ENCODE data around the gene ECEL1. TPM values are rescaled to one million over a fixed set of nuclear protein-coding genes. Genes with fewer than 3 reads are reported as not detected.
A peak's percentile ranks its signal among the peaks of the same experiment; 100 is the strongest.
"Not testable (repeated sequence)": the region's sequence is repeated elsewhere in the genome, so short reads cannot be mapped to it uniquely, and the experiment has no call there.

ECEL1 gene
- total and polyA plus RNA-seq, 8 donors, result 0.35 to 1.1 TPM; not detected in 6

DNA sequence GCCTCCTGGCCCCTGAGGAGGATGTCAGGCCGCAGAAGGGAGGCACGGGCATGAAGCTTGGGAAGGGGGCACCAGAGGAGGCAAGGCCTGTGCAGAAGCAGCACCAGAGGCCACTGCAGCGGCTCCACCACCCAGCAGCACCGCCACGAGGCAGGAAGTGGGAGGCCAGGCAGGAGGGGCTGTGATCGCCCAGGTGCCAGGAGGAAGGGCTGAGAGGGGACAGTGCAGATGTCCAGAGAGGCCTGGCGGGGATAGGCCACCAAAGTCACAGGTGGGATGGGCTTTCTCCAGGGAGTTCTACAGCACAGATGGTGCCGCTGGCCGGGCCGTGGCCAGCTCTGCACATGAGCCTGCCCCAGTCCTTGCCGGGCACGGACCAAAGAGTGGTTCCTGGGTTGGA, 37.7 kb downstream of the ECEL1 start:
- Histone ChIP-seq H3K27me3 (peaks cover 0 to 7% (median 0%) of the 10 kb centered on the region in 3 donors), H3K27ac (no peak overlapping the region), H3K9me3 (no peaks in the 10 kb centered on the region), H3K4me1 (no peaks in the 10 kb centered on the region), H3K36me3 (no peaks in the 10 kb centered on the region), H3K4me3 (no peak overlapping the region)
- DNase-seq, result no peak
- WGBS, 5 donors, result 67 to 77% (median 69%) methylated on average over 11 to 12 of the region's 12 CpGs
- TF ChIP-seq POLR2AphosphoS5 (IDR thresholded peaks at IDR 0.05) (no peak), POLR2A (IDR thresholded peaks at IDR 0.05) (no peak)
- intact Hi-C loops (cut with DNase I; ENCODE audit: low total_unique reads), result no loop called here

DNA sequence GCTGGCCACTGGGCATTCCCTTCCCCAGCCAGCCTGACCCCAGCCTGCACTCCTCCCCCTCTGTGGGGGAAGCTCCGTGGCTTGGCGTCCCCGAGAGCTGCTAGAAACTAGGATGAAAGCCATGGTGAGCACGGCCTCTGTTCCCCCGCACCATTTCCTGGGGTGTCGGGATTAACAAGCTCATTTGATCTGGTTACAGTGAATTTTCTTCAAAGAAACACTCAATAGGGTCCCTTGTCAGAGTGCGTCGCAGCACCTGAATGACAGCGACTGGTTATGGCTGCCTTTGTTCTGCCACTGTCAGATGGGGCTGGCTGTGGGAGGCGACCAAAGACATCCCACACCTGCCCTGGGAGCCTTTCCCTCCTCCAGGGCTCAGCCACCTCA, 39.3 kb downstream of the ECEL1 start:
- 66 to 78% (median 74%) methylated on average over 9 to 10 of the region's 10 CpGs for WGBS, 5 donors
- intact Hi-C loops (cut with DNase I; ENCODE audit: low total_unique reads), result no loop called here

DNA sequence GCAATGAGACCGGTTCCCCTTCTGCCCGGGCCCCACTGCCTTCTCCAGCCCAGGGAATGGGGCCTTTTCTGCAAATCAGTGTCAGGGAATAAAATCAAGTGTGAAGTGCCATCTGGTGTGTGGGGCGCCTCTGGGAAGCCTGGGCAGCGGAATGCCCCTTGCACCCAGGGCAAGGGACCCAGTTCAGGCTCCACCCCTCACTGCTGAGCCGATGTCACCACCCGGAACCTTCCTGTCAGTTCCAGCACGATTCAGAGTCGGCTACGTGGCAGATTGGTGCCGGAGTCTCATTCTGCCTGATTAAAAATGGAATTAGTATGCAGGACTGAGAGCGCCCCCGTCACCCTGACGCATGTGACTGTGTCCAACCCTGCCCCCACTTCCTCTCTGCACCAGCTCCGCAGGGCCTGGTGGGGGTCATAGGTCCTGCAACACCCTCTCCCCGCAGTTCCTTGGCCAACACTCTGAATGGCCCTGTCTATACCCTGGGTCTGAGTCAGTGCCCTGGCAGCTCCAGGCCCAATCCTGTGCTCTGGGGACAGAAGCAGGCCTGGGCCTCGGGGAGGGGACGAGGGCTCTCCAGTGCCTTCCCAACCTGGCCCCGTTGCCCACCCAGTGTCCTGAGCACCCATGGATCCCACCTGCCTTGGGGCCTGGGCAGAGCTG, 39.9 kb downstream of the ECEL1 start:
- TF ChIP-seq, protein P1, sequence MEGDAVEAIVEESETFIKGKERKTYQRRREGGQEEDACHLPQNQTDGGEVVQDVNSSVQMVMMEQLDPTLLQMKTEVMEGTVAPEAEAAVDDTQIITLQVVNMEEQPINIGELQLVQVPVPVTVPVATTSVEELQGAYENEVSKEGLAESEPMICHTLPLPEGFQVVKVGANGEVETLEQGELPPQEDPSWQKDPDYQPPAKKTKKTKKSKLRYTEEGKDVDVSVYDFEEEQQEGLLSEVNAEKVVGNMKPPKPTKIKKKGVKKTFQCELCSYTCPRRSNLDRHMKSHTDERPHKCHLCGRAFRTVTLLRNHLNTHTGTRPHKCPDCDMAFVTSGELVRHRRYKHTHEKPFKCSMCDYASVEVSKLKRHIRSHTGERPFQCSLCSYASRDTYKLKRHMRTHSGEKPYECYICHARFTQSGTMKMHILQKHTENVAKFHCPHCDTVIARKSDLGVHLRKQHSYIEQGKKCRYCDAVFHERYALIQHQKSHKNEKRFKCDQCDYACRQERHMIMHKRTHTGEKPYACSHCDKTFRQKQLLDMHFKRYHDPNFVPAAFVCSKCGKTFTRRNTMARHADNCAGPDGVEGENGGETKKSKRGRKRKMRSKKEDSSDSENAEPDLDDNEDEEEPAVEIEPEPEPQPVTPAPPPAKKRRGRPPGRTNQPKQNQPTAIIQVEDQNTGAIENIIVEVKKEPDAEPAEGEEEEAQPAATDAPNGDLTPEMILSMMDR (IDR thresholded peaks at IDR 0.05), result no peak
- TF ChIP-seq POLR2AphosphoS5 (IDR thresholded peaks at IDR 0.05) (no peak), EP300 (IDR thresholded peaks at IDR 0.05) (no peak), POLR2A (IDR thresholded peaks at IDR 0.05) (no peak)
- no peak overlapping the region for H3K27ac ChIP-seq
- no peaks in the 10 kb centered on the region for H3K36me3 ChIP-seq
- H3K27me3 ChIP-seq, result no peaks in the 10 kb centered on the region
- no peaks in the 10 kb centered on the region for H3K4me1 ChIP-seq
- 69 to 85% (median 80%) methylated on average over 17 to 18 of the region's 18 CpGs for whole genome bisulfite sequencing, 5 donors
- DNase-seq, result peak in 1 of 2 donors; percentile 41
- H3K4me3 ChIP-seq, result no peak overlapping the region
- intact Hi-C loops (cut with DNase I; ENCODE audit: low total_unique reads), result no loop called here
- no peaks in the 10 kb centered on the region for H3K9me3 ChIP-seq

More for the DNA sequence above, 39.3 kb downstream of the ECEL1 start:
- Histone ChIP-seq H3K36me3 (no peaks in the 10 kb centered on the region), H3K4me1 (no peaks in the 10 kb centered on the region), H3K27me3 (no peaks in the 10 kb centered on the region), H3K4me3 (no peak overlapping the region), H3K9me3 (no peaks in the 10 kb centered on the region), H3K27ac (no peak overlapping the region)
- TF ChIP-seq, protein P1 (IDR thresholded peaks at IDR 0.05), result no peak
- TF ChIP-seq POLR2A (IDR thresholded peaks at IDR 0.05) (no peak), POLR2AphosphoS5 (IDR thresholded peaks at IDR 0.05) (no peak), EP300 (IDR thresholded peaks at IDR 0.05) (no peak)
- DNase-seq, result no peak

DNA sequence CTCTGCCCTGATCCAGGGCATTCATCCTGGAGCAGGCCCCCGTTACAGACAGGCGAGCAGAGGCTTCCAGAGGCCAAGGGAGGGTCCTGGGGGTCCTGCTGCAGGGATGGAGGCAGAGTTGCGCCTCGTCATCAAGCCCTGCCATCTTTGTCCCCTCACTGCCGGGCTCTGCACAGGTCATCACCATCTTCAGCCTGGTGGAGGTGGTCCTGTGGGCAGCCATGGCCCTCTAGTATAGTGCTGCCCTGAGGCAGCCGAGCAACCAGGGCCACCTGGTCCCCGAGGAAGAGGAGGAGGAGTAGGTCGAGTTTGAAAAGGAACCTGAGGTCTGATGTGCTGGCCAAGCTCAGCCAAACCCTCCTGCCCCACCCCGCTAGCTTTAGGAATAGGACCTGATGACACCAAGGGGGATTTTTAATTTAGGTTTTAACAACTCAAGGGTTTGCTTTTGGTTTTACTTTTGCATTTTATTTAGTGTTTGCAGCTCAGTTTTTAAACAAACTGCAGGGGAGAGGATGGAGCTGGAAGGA, 40.5 kb downstream of the ECEL1 start:
- Histone ChIP-seq H3K36me3 (no peaks in the 10 kb centered on the region), H3K4me3 (no peak overlapping the region), H3K27me3 (no peaks in the 10 kb centered on the region), H3K4me1 (no peaks in the 10 kb centered on the region), H3K27ac (no peak overlapping the region), H3K9me3 (no peaks in the 10 kb centered on the region)
- no peak for DNase-seq
- WGBS, 5 donors, result 75 to 82% (median 80%) methylated on average over 9 of the region's 9 CpGs
- intact Hi-C loops (cut with DNase I; ENCODE audit: low total_unique reads), result no loop called here
- TF ChIP-seq, protein P1 (IDR thresholded peaks at IDR 0.05), result no peak
- TF ChIP-seq EP300 (IDR thresholded peaks at IDR 0.05) (no peak), POLR2AphosphoS5 (IDR thresholded peaks at IDR 0.05) (no peak)

GRCh38 chr2:232446266-232446777, 41.3 kb downstream of the ECEL1 start:
- H3K36me3 ChIP-seq; DNase-seq; H3K9me3 ChIP-seq; H3K27me3 ChIP-seq; H3K4me3 ChIP-seq; H3K27ac ChIP-seq; intact Hi-C loops (cut with DNase I; ENCODE audit: low total_unique reads); H3K4me1 ChIP-seq: not testable (repeated sequence)
- TF ChIP-seq, protein P1 (IDR thresholded peaks at IDR 0.05), result peak in 3 of 7 experiments; percentile 6 to 52 (median 44)
- 29 to 60% (median 40%) methylated on average over 3 to 7 of the region's 9 CpGs for WGBS, 5 donors

GRCh38 chr2:232445149-232445885, 42.3 kb downstream of the ECEL1 start:
- WGBS, 5 donors, result 73 to 84% (median 75%) methylated on average over 14 to 27 of the region's 29 CpGs
- DNase-seq; H3K4me3 ChIP-seq; H3K27me3 ChIP-seq; H3K36me3 ChIP-seq; H3K4me1 ChIP-seq; H3K9me3 ChIP-seq; H3K27ac ChIP-seq; intact Hi-C loops (cut with DNase I; ENCODE audit: low total_unique reads): not testable (repeated sequence)

All from stomach (tissue), 9 donors.